Sciatic nerve (tissue), 1 donor: ENCODE results near the gene ADAMTS4. TPM values are rescaled to one million over a fixed set of nuclear protein-coding genes. Genes with fewer than 3 reads are reported as not detected.

ENCODE experiments used
- microRNA-seq: library from miRNA; unstranded; fragments of <30 nt; microRNA quantifications from one replicate; pipeline ENCODE4 v1.2.0, GENCODE V29; 2020
- total RNA-seq: library from RNA; stranded (reverse); fragmentation: NEBNext Ultra II Directional; extraction: Animal tissue kit (Norgen Biotek cat#: 25700); gene quantifications from one replicate; pipeline ENCODE4 v1.2.1, GENCODE V29; 2021
- donor health status: DM: no; HTN: no; CAD: no.

Gene ADAMTS4
- total RNA-seq, 1 donor from 2014 or later, result 75.9 TPM

Small RNA genes within 50 kb of the gene (microRNA-seq; reads per million reads assigned to microRNA genes)
- not detected for gene MIR5187

Other genes with a start within 250 kb of the ADAMTS4 start
- not detected for gene ITLN2, start 244.2 kb downstream of the ADAMTS4 start, total RNA-seq
- gene F11R, start 177.9 kb downstream of the ADAMTS4 start, total RNA-seq, result 20.3 TPM
- 13.1 TPM for gene TSTD1, start 160.1 kb downstream of the ADAMTS4 start, total RNA-seq
- gene USF1, start 153.1 kb downstream of the ADAMTS4 start, total RNA-seq, result 58.0 TPM
- gene ARHGAP30, start 129.2 kb downstream of the ADAMTS4 start, total RNA-seq, result 13.7 TPM
- 0.09 TPM for gene NECTIN4, start 109.5 kb downstream of the ADAMTS4 start, total RNA-seq
- 6.6 TPM for gene KLHDC9, start 100.7 kb downstream of the ADAMTS4 start, total RNA-seq
- gene PFDN2, start 81.0 kb downstream of the ADAMTS4 start, total RNA-seq, result 57.0 TPM
- gene NIT1, start 80.9 kb downstream of the ADAMTS4 start, total RNA-seq, result 38.0 TPM
- 34.3 TPM for gene DEDD, start 66.4 kb downstream of the ADAMTS4 start, total RNA-seq
- gene UFC1, start 45.1 kb downstream of the ADAMTS4 start, total RNA-seq, result 70.4 TPM
- 23.5 TPM for gene USP21, start 39.6 kb downstream of the ADAMTS4 start, total RNA-seq
- 25.0 TPM for gene PPOX, start 32.6 kb downstream of the ADAMTS4 start, total RNA-seq
- 21.0 TPM for gene B4GALT3, start 21.5 kb downstream of the ADAMTS4 start, total RNA-seq
- gene NDUFS2, start 3.3 kb upstream of the ADAMTS4 start, total RNA-seq, result 76.5 TPM
- gene FCER1G, start 16.2 kb upstream of the ADAMTS4 start, total RNA-seq, result 43.9 TPM
- not detected for gene APOA2, start 24.6 kb upstream of the ADAMTS4 start, total RNA-seq
- gene TOMM40L, start 27.0 kb upstream of the ADAMTS4 start, total RNA-seq, result 11.0 TPM
- gene NR1I3, start 39.1 kb upstream of the ADAMTS4 start, total RNA-seq, result not detected
- 0.89 TPM for gene PCP4L1, start 59.7 kb upstream of the ADAMTS4 start, total RNA-seq
- 4,832 TPM for gene MPZ, start 110.9 kb upstream of the ADAMTS4 start, total RNA-seq
- 124 TPM for gene SDHC, start 115.3 kb upstream of the ADAMTS4 start, total RNA-seq
- gene CFAP126, start 168.8 kb upstream of the ADAMTS4 start, total RNA-seq, result 0.49 TPM